Activated CD8-positive, alpha-beta memory T cell treated with anti-CD3 and anti-CD28 coated beads for 36 hours (primary cell): Measurements from ENCODE around the gene ABCA7. TPM values are rescaled to one million over a fixed set of nuclear protein-coding genes. Genes with fewer than 3 reads are reported as not detected.

Experiments
- CTCF ChIA-PET: fragments of 350-600 bp; sonication (Branson Sonifier 250); formaldehyde crosslinking; loops from one replicate; lab custom pipeline; 2021; ENCODE audit warnings: antibody characterized with exemption; lab: Charles Lee
- POLR2A ChIA-PET: fragments of 350-600 bp; sonication (Branson Sonifier 250); formaldehyde crosslinking; loops from one replicate; lab custom pipeline; 2021; ENCODE audit warnings: antibody characterized with exemption; lab: Charles Lee
- total RNA-seq, 2 experiments: library from RNA; stranded (reverse); gene quantifications; one replicate each; pipeline ENCODE4 v1.2.3, GENCODE V29; 2021

Gene ABCA7, protein sequence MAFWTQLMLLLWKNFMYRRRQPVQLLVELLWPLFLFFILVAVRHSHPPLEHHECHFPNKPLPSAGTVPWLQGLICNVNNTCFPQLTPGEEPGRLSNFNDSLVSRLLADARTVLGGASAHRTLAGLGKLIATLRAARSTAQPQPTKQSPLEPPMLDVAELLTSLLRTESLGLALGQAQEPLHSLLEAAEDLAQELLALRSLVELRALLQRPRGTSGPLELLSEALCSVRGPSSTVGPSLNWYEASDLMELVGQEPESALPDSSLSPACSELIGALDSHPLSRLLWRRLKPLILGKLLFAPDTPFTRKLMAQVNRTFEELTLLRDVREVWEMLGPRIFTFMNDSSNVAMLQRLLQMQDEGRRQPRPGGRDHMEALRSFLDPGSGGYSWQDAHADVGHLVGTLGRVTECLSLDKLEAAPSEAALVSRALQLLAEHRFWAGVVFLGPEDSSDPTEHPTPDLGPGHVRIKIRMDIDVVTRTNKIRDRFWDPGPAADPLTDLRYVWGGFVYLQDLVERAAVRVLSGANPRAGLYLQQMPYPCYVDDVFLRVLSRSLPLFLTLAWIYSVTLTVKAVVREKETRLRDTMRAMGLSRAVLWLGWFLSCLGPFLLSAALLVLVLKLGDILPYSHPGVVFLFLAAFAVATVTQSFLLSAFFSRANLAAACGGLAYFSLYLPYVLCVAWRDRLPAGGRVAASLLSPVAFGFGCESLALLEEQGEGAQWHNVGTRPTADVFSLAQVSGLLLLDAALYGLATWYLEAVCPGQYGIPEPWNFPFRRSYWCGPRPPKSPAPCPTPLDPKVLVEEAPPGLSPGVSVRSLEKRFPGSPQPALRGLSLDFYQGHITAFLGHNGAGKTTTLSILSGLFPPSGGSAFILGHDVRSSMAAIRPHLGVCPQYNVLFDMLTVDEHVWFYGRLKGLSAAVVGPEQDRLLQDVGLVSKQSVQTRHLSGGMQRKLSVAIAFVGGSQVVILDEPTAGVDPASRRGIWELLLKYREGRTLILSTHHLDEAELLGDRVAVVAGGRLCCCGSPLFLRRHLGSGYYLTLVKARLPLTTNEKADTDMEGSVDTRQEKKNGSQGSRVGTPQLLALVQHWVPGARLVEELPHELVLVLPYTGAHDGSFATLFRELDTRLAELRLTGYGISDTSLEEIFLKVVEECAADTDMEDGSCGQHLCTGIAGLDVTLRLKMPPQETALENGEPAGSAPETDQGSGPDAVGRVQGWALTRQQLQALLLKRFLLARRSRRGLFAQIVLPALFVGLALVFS (N-terminal part only)
- total RNA-seq, result 10 to 100 TPM; 16.1 to 17.2 TPM

DNA sequence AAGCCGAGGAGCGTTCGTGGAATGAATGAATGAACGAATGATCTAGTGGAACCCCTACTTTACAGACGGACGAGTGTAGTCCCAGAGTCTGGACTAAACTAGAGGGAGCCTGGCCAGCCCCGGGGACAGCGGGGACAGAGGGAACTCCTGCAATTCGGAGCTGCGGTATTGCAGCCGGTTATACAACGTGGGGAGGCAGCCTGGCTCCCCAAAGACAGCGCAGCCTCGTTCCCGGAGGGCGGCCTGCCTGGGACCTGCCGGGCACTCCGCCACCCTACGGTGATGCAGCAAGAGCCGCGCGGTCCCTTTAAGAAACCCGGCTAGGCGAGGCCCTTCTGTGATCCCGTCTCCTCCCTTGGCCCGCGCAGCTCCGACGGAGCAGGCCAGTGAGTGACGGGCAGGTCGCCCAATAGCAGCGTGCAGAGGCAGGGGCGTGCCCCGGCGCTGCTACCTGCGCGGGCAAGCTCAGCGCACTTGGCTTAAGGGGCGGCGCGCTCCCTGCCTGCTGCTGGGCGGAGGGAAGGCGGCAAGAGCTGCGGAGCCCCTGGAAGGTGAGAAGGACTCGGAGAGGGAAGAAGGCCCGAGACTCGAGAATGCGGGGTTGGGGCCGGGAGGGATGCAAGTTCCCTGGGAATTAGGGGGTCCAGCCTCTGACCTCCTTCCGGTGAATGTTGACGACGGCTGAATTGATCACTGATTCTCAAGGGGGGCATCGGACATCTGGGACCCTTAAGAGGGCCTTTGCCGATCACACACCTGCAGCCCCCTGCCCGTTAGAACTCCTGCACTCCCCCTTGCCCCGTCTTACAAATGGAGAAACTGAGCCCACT, at the start of gene ABCA7:
Gene ABCA7, plus strand, starts transcription at position 462 of the 830 bp plus-strand sequence. CDS start 1,255 bp downstream, outside the sequence.
- ChIA-PET CTCF (interaction anchor here (0.8 to 2.0 kb wide), 7 partner anchors 15 to 227 kb away, joined by 3 to 7 read pairs (median 3); partner anchors contain the start of gene RNU6-2), POLR2A (interaction anchor here (0.6 to 1.7 kb wide), 5 partner anchors 9 to 35 kb away, joined by 3 to 11 read pairs (median 4); partner anchors contain the start of genes ARHGAP45 and RNU6-2)

DNA sequence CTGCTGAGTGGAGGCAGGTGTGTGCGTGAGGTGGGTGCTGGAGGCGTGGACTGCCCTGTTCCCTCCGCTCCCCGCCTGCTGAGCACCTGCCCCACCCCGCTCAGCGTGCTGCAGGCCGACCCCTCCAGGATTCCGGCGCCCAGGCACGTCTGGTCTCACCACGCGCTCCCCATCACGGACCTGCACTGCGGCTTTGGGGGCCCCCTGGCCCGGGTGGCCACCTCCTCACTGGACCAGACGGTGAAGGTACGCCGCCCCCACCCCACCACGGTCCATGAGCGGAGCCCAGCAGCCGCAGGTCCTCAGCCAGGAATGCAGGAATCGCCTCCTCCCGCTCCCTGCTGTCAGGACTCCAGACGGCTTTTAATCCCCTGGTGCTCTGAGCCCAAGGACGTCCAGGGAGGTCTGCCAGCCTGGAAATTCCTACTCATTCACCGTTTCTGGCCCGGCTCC, 49.8 kb upstream of the ABCA7 start:
- ChIA-PET CTCF (no interaction called here), POLR2A (no interaction called here)

DNA sequence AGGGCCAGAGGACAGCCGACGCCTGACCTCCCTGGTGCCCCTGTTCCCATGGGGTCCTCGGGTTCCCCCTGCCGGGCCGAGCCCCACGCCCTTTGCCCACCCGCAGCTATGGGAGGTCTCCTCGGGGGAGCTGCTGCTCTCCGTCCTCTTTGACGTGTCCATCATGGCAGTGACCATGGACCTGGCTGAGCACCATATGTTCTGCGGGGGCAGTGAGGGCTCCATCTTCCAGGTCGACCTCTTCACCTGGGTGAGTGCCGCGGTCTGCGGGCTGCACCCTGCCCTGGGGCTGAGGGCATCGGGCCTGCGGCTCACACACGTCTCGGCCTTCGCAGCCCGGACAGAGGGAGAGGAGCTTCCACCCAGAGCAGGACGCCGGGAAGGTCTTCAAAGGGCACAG, 49.2 kb upstream of the ABCA7 start:
- ChIA-PET POLR2A (no interaction called here), CTCF (no interaction called here)

DNA sequence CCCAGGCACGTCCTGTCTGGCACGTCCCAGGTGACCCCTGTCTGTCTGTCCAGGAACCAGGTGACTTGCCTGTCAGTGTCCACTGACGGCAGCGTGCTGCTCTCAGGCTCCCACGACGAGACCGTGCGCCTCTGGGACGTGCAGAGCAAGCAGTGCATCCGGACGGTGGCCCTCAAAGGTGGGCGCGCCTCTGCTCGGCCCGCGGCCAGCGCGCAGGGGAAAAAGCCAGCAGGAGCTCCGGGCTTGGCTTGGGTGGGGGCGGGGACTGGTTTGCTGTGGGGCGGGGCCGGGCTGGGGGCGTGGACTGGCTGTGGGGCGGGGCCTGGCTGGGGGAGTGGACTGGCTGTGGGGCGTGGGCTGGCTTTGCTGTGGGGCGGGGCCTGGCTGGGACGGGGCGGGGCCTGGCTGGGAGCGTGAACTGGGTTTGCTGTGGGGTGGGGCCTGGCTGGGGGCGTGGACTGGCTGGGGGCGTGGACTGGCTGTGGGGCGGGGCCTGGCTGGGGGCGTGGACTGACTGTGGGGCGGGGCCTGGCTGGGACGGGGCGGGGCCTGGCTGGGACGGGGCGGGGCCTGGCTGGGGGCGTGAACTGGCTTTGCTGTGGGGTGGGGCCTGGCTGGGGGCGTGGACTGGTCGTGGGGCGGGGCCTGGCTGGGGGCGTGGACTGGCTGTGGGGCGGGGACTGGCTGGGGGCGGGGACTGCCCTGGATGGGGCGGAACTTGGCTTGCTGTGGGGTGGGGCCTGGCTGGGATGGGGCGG, 48.6 kb upstream of the ABCA7 start:
- ChIA-PET POLR2A (no interaction called here), CTCF (no interaction called here)

DNA sequence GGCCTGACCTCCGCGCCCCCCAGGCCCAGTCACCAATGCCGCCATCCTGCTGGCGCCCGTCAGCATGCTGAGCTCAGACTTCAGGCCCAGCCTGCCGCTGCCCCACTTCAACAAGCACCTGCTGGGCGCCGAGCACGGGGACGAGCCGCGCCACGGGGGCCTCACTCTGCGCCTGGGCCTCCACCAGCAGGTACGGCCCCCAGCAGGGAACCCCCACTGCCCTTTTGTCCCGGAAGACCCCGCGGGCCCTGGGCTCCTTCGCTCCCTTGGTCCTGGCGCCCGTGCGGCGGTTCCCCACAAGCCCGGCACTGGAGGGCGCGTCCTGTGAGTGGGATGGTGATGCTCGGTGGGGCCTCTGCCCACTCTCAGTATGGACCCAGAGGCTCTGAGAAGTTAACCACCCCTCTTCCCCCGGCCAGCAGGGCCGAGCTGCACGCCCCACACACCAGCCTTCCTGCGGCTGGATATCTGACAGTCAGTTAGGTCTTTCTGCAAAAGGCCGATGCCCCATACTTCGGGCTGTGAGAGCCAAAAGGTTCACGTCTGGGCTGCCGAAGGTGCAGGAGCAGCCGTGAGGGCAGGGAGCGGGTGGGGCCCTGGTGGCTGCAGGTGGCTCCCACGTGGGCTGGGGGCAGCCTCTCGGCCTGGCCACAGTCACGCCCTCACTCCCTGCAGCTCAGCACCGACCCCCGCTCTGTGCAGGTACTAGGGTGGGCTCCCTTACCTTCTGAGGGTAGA, 47.8 kb upstream of the ABCA7 start:
- CTCF ChIA-PET, result interaction anchor here (0.9 to 1.0 kb wide), 2 partner anchors 8 to 12 kb away, joined by 3 to 5 read pairs; partner anchors contain the start of gene WDR18

DNA sequence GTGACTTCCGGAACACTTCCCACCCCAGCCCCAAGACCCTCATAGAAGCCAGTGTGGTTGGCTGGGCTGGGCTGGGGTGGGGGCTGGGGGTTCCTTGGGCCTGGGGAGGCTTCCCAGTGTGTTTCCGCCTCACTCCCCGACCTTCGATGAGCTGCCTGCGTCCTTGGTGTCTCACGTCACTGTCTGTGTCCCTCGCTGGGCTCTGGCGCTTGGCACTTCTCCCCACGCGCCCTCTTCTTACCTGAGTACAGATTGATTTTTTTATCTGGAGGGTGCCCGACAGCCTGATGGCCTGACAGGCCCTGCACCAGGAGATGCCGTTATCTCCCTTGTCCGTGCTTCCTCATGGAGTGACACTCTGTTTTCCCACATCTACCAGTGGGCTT, 47.2 kb upstream of the ABCA7 start:
- CTCF ChIA-PET, result interaction anchor here (0.6 to 1.0 kb wide), 3 partner anchors 8 to 27 kb away, joined by 3 to 5 read pairs (median 3); partner anchors contain the start of gene WDR18
- POLR2A ChIA-PET, result interaction anchor here (0.6 kb wide), 1 partner anchor 9 kb away, joined by 3 read pairs; the partner anchor contains the start of gene WDR18

More for the DNA sequence above, 47.8 kb upstream of the ABCA7 start:
- POLR2A ChIA-PET, result no interaction called here

DNA sequence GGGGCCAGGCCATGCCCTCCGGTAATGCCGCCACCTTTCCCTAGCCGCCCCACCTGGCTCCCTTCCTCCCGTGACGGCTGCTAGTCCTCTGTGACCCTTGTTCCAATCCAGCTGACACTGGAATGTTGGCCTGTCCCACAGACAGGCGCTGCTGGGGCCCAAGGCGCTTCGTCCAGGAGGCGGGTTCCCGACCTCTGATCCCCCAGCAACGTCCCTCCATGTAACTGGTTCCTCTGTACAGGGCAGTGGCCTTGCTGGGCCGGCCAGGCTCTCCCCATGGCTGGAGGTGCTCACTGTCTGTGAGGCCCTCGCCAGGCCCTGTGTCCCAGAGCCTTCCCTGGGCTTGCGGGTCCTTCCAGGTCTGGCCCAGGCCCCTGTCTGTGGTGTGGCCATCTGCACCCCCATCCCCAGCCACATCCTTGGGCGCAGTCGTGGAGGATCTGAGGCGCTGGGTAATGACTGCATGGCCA, 46.5 kb upstream of the ABCA7 start:
- ChIA-PET POLR2A (no interaction called here), CTCF (interaction anchor here (0.5 kb wide), 1 partner anchor 35 kb away, joined by 3 read pairs; no protein-coding TSS in a partner anchor)

DNA sequence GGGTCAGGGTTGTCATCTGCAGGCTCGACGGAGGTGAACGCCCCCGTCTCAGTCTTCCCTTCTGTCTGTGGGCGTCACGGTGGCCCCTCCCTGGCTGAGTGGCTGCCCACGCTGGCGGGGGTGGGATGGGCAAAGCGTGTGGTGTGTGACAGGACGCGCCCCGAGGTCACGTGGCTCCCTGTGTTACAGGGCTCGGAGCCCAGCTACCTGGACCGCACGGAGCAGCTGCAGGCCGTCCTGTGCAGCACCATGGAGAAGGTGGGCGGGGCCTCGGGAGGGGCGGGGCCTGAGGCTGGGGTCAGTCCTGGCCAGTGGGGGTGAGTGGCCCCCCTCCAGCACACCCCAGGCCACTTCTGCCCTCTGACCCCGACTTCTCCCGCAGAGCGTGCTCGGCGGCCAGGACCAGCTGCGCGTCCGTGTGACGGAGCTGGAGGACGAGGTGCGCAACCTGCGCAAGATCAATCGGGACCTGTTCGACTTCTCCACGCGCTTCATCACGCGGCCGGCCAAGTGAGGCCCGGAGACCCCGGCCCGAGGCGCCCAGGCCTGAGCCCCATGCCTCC, 46.0 kb upstream of the ABCA7 start:
- ChIA-PET POLR2A (no interaction called here), CTCF (interaction anchor here (0.5 kb wide), 1 partner anchor 36 kb away, joined by 3 read pairs; no protein-coding TSS in a partner anchor)

DNA sequence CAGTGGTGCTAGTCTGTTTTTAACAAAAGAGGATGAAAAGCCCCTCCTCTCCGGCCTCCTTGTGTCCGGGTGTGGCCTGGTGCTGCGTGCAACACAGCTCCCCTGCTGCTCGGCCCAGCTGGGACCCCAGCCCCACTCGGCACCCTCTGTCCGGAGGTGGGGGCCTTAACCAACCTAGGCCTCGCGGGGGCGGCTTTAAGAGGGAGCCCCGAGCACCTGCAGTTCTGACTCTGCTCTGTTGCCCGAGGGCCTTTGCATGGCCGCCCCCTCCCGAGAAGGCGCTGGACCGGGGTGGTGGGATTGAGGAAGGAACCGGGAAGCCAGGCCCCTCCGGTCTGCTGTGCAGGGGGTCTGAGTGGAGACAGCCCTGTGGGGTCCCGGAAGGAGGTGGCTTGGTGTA, 45.4 kb upstream of the ABCA7 start:
- POLR2A ChIA-PET, result interaction anchor here (0.6 kb wide), 1 partner anchor 89 kb away, joined by 4 read pairs; no protein-coding TSS in a partner anchor
- CTCF ChIA-PET, result no interaction called here

DNA sequence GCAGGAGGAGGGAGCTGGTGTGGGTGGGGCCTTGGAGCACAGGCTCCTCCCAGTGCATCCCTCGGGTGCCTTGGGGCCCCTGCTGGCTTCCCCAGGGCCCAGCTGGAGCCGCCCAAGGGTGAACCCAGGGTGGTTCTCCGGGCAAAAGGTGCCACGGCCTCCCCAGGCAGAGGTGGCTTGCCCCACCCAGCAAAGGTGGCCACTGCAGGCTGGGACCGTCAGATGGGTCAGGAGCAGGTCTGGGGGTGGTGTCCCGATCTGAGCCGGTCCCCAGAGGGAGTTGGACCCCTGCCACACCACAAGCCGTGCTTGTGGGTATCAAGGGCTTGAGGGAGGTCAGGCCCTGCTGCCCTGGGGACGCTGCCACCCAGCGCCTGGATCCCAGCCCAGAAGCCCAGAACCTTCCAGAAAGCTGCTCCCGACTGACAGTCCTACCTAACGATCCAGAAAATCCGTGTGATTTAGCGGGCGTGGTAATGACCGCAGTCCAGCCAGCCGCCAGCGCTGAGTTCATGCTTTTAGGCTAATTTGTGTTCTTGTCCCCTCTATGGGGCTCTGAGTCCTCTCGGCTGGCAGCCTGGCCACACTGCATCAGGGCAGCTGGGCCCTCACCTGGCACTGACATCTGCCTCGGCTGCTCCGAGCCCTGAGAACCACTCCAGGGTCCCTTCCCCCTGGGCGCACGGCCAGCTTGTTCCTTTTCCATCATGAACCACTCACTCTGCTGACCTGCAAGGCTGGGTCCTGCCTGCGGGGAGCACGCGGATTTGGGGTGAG, 44.7 kb upstream of the ABCA7 start:
- POLR2A ChIA-PET, result interaction anchor here (0.6 to 0.7 kb wide), 2 partner anchors 11 to 90 kb away, joined by 3 to 4 read pairs; partner anchors contain the start of gene WDR18
- CTCF ChIA-PET, result interaction anchor here (0.5 to 1.7 kb wide), 5 partner anchors 25 to 249 kb away, joined by 3 to 4 read pairs (median 3); no protein-coding TSS in a partner anchor

DNA sequence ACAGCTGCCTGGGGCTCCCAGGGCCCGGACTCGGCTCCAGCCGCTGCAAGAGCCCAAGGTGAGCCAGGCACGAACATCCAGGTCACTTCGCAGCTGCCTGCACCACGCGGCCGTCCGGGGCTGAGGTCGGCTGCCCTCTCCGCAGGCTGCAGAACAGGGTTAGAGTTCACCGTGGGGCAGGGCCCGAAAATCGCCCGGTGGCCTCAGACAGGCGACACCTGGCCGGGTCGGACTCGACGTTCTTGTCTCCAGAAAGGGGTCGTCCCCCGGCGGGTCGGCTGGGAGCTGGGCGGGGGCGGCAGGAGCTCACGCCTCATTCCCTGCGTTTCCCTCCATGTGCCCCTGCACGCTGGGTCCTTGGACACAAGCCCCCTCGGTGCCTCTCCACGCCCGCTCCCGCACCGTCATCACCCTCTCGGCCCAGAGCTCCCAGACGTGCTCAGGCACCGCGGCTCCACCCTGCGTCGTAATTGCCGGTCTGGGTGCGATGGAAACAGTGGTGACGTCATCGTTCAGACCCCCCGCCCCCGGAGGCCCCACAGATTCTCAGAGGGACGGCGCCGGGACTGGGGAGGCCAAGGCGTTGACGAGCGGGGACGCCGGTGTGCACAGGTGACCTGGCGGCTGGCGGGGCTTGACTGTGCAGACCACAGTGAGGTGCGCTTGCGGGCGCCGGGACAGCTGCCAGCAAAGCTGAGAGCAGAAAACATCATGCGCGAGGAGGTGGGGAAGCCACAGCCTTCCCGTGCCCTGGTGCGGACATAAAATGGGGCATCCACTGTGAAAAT, 43.7 kb upstream of the ABCA7 start:
- ChIA-PET POLR2A (interaction anchor here (0.6 to 1.7 kb wide), 2 partner anchors 12 to 459 kb away, joined by 3 to 8 read pairs; partner anchors contain the start of gene WDR18), CTCF (interaction anchor here (0.5 to 1.7 kb wide), 11 partner anchors 11 to 270 kb away, joined by 3 to 5 read pairs (median 3); partner anchors contain the start of gene WDR18)

DNA sequence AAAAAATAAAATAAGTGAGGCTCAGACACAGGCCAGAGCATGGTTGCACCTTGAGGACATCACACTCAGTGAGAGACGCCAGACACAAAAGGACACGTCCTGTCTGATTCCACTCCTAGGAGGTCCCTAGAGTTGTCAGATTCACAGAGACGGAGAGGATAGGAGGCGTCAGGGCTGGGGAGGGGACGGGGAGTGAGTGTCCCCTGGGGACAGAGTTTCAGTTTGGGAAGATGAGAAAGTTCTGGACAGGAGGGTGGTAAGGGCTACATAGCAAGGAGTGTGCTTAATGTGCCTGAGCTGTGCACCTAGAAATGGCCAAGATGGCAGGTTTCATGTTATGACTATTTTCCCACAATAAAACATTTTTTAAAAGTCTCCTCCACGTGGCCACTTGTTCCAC, 41.8 kb upstream of the ABCA7 start:
- CTCF ChIA-PET, result interaction anchor here (0.6 to 3.1 kb wide), 4 partner anchors 14 to 30 kb away, joined by 3 to 11 read pairs (median 5); partner anchors contain the start of gene WDR18
- POLR2A ChIA-PET, result no interaction called here

DNA sequence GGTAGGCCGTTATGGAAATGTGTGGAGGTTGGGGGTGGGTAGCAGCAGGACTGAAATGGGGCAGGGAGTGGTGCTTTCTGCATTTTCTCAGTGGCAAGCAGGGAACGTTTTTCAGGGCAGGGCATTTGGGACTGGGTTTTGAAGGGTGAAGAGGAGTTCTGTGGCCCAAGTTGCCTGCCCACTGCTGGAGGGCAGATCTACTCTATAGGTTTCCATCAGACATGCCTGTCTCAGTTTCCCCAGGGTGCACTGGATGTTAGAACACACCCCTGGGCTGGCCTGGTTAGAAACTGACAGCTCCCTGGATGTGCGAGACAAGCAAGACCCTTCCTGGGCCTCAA, 40.6 kb upstream of the ABCA7 start:
- CTCF ChIA-PET, result interaction anchor here (0.6 to 3.1 kb wide), 4 partner anchors 15 to 80 kb away, joined by 4 to 11 read pairs (median 5); partner anchors contain the start of gene WDR18
- POLR2A ChIA-PET, result no interaction called here

DNA sequence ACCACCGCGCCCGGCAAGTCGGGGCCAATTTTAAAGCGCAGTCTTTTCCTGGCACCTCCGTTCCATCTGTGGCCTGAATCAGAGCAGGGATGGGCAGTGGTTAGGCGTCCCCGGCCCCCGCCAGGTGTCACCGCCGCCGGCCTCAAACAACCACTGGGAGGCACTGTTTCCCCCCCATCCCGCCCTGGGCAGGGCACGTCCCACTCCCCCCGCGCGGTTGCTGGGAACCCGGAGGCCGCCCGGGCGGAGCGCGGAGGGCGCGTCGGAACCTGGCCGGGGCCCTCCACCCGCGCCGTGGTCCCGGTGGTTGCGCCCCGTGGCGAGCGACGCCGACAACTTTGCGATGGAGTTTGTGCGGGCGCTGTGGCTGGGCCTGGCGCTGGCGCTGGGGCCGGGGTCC, 39.8 kb upstream of the ABCA7 start, which contains the start of gene GRIN3B:
Gene GRIN3B, plus strand, starts transcription at position 325 of the 400 bp plus-strand sequence. Its CDS starts 19 bp downstream, at position 344.
- CTCF ChIA-PET, result interaction anchor here (1.0 to 3.1 kb wide), 3 partner anchors 16 to 32 kb away, joined by 3 to 11 read pairs (median 5); partner anchors contain the start of gene WDR18
- POLR2A ChIA-PET, result no interaction called here
